ENCODE results near the gene KMT2E. TPM values are rescaled to one million over a fixed set of nuclear protein-coding genes. Genes with fewer than 3 reads are reported as not detected.

The KMT2E gene
- total and polyA plus RNA-seq, 3 donors from 2014 or later: 21.1 to 133 (median 96.6) TPM

- peak; percentile 66 for DNase-seq
- H3K27ac ChIP-seq: peak overlapping the region; percentile 34 to 59
- WGBS, 2 donors: 25 to 27% methylated on average over 1 of the region's 1 CpG
- no peaks in the 10 kb centered on the region for H3K9me3 ChIP-seq
- no peaks in the 10 kb centered on the region for H3K27me3 ChIP-seq
- no peak overlapping the region for H3K4me3 ChIP-seq
- no peak for TF ChIP-seq POLR2A (IDR thresholded peaks at IDR 0.05)
- TF ChIP-seq, protein P1, sequence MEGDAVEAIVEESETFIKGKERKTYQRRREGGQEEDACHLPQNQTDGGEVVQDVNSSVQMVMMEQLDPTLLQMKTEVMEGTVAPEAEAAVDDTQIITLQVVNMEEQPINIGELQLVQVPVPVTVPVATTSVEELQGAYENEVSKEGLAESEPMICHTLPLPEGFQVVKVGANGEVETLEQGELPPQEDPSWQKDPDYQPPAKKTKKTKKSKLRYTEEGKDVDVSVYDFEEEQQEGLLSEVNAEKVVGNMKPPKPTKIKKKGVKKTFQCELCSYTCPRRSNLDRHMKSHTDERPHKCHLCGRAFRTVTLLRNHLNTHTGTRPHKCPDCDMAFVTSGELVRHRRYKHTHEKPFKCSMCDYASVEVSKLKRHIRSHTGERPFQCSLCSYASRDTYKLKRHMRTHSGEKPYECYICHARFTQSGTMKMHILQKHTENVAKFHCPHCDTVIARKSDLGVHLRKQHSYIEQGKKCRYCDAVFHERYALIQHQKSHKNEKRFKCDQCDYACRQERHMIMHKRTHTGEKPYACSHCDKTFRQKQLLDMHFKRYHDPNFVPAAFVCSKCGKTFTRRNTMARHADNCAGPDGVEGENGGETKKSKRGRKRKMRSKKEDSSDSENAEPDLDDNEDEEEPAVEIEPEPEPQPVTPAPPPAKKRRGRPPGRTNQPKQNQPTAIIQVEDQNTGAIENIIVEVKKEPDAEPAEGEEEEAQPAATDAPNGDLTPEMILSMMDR (IDR thresholded peaks at IDR 0.05): no peak
- peaks cover 53% of the 10 kb centered on the region for H3K4me1 ChIP-seq
- H3K36me3 ChIP-seq (ENCODE audit: low read depth, missing control alignments): no peaks in the 10 kb centered on the region
- intact Hi-C loops (cut with DNase I; ENCODE audit: low total_unique reads): no loop called here
Observed at GRCh38 chr7:104978460-104978859, 35.5 kb upstream of the KMT2E start.

DNA sequence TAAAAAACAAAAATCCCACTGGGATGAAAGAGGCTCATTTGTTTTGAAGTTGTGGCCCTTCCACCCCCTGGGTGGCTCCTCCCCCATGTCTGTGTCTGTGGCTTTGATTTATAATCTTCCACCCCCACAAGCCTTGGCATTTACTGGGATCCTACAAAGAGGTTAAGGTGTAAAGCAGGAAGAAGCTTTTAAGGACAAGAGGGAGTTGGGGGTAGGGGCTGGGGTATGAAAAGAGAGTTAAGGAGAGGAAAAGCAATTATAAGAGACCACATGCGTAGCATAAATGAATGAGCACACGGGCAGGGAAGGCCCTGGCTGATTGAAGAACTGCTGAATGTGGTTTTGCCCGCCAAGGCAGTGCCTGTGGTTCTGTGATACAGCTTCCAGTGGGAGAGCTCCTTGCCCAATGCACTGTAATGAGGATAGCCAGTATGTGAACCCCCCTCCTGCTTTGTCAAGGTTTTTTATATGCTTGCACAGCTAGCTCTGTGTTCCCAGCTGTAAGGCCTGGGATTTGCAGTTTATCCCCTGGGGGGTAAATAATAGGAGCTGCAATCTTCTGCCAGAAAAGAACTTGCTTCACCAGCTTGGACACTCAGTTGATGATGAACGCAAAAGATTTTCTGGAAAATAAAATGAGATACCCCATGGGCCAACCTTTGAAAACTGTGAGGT is 34.7 kb upstream of the KMT2E start:
- Histone ChIP-seq H3K27me3 (no peaks in the 10 kb centered on the region), H3K4me3 (no peak overlapping the region), H3K36me3 (ENCODE audit: low read depth, missing control alignments) (no peaks in the 10 kb centered on the region), H3K27ac (peak overlapping the region; percentile 34 to 59), H3K9me3 (no peaks in the 10 kb centered on the region), H3K4me1 (peaks cover 51% of the 10 kb centered on the region)
- no peak for TF ChIP-seq POLR2A (IDR thresholded peaks at IDR 0.05)
- TF ChIP-seq, protein P1 (IDR thresholded peaks at IDR 0.05): no peak
- peak; percentile 44 for DNase-seq
- intact Hi-C loops (cut with DNase I; ENCODE audit: low total_unique reads): no loop called here
- 30 to 50% methylated on average over 4 of the region's 4 CpGs for WGBS, 2 donors

- no peak for DNase-seq
- Histone ChIP-seq H3K4me1 (peaks cover 61% of the 10 kb centered on the region), H3K4me3 (no peak overlapping the region), H3K27me3 (no peaks in the 10 kb centered on the region), H3K27ac (peak overlapping the region in 1 of 2 donors; percentile 14), H3K36me3 (ENCODE audit: low read depth, missing control alignments) (no peaks in the 10 kb centered on the region), H3K9me3 (no peaks in the 10 kb centered on the region)
- intact Hi-C loops (cut with DNase I; ENCODE audit: low total_unique reads): no loop called here
- WGBS, 2 donors: 64 to 70% methylated on average over 5 of the region's 5 CpGs
- TF ChIP-seq, protein P1 (IDR thresholded peaks at IDR 0.05): no peak
- TF ChIP-seq POLR2A (IDR thresholded peaks at IDR 0.05): no peak
Observed at GRCh38 chr7:104980440-104980839, 33.6 kb upstream of the KMT2E start.

DNA sequence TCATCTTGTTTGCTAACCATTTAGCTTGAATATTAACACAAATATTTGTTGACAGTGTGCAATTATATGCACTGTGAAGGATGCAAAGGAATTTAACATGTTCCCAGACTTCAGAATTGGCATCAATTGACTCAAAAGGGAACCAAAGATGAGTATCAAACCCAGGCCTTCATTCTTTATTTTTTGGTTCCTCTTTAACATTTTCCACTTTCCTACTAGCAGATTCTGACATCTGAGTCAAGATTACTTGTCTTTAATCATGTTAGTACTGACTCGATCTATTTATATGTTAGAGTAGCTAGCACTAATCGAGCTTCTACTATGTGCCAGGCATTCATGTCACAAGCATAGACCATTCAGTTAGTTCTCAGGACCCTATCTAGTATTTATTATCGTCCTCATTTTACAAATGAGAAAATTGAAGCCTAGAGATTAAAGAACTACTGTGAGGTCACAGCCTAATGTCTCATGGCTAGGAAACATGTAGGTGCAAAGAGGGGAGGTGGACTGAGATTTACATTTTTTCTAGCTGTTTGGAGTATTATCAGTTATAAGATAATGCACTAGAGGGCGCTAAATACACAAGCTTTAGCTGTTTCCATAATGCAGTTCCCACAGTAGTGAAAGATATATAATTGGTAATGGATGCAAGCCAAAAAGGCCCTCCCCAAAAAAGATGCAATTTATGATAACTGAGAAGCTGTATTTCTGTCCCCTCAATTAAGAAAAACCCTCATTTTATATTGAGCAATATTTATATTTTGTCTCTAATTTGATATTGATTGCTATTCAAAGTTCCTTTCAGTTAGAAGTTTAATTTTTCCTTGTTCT is 32.9 kb upstream of the KMT2E start:
- intact Hi-C loops (cut with DNase I; ENCODE audit: low total_unique reads): no loop called here
- 32 to 37% methylated on average over 4 of the region's 4 CpGs for WGBS, 2 donors
- H3K27ac ChIP-seq: peak overlapping the region in 1 of 2 donors; percentile 14
- TF ChIP-seq POLR2A (IDR thresholded peaks at IDR 0.05): no peak
- TF ChIP-seq, protein P1 (IDR thresholded peaks at IDR 0.05): peak; percentile 63 to 77 (median 65)
- H3K36me3 ChIP-seq (ENCODE audit: low read depth, missing control alignments): no peaks in the 10 kb centered on the region
- no peaks in the 10 kb centered on the region for H3K9me3 ChIP-seq
- DNase-seq: no peak
- no peak overlapping the region for H3K4me3 ChIP-seq
- peaks cover 61% of the 10 kb centered on the region for H3K4me1 ChIP-seq
- H3K27me3 ChIP-seq: no peaks in the 10 kb centered on the region

All from testis (tissue), 3 donors.